HG03060 (cell line): ENCODE measurements around the gene VAC14.
"Not testable (repeated sequence)": the region's sequence is repeated elsewhere in the genome, so short reads cannot be mapped to it uniquely, and the experiment has no call there.

Source experiments
- ATAC-seq: cut with Tn5 transposase; IDR thresholded peaks from one replicate; pipeline ENCODE4 v1.9.1; 2021; ENCODE audit warnings: low read depth, moderate number of reproducible peaks; ENCODE audit not compliant: unreplicated experiment

The VAC14 gene

GRCh38 chr16:70652322-70652721, 148.6 kb downstream of the VAC14 start:
- no peak for ATAC-seq

- ATAC-seq = no peak
Measured at GRCh38 chr16:70651524-70651923, 149.4 kb downstream of the VAC14 start.

GRCh38 chr16:70650216-70650615, 150.7 kb downstream of the VAC14 start:
- no peak for ATAC-seq

- no peak for ATAC-seq
Measured at GRCh38 chr16:70649300-70649699, 151.7 kb downstream of the VAC14 start.

GRCh38 chr16:70648606-70649005, 152.4 kb downstream of the VAC14 start:
- ATAC-seq = no peak

- ATAC-seq = no peak
Measured at GRCh38 chr16:70647441-70648359, 153.3 kb downstream of the VAC14 start.

GRCh38 chr16:70646260-70647241, 154.4 kb downstream of the VAC14 start, which contains the start of gene IL34:
Gene IL34 (plus strand): TSS chr16:70646559. CDS start chr16:70646948, 389 bp downstream.
- ATAC-seq = no peak

- no peak for ATAC-seq
Measured at GRCh38 chr16:70644763-70645597, 156.0 kb downstream of the VAC14 start.

- not testable (repeated sequence) for ATAC-seq
Measured at GRCh38 chr16:70643264-70643663, 157.7 kb downstream of the VAC14 start.

- no peak for ATAC-seq
Measured at GRCh38 chr16:70642633-70643032, 158.3 kb downstream of the VAC14 start.

GRCh38 chr16:70638814-70639792, 161.9 kb downstream of the VAC14 start:
- no peak for ATAC-seq
